HG02840 (cell line): ENCODE results near the gene COLGALT1.

Experiments used
- ATAC-seq: cut with Tn5 transposase; IDR thresholded peaks from one replicate; pipeline ENCODE4 v1.9.1; 2021; ENCODE audit warnings: mild to moderate bottlenecking, moderate library complexity, moderate number of reproducible peaks; ENCODE audit not compliant: unreplicated experiment, low FRiP score

The COLGALT1 gene

GRCh38 chr19:17617807-17618192, 62.4 kb downstream of the COLGALT1 start:
- ATAC-seq: no peak

- ATAC-seq: no peak
Measured at GRCh38 chr19:17618281-17618903, 62.9 kb downstream of the COLGALT1 start.

GRCh38 chr19:17618936-17619335, 63.5 kb downstream of the COLGALT1 start:
- no peak for ATAC-seq

- ATAC-seq: no peak
Measured at GRCh38 chr19:17620696-17621095, 65.2 kb downstream of the COLGALT1 start.

GRCh38 chr19:17623224-17623935, 67.9 kb downstream of the COLGALT1 start:
- ATAC-seq: no peak

- ATAC-seq: no peak
Measured at GRCh38 chr19:17624314-17624991, 69.0 kb downstream of the COLGALT1 start.

- ATAC-seq: no peak
Measured at GRCh38 chr19:17625043-17625442, 69.6 kb downstream of the COLGALT1 start.

- no peak for ATAC-seq
Measured at GRCh38 chr19:17625980-17626379, 70.5 kb downstream of the COLGALT1 start.

GRCh38 chr19:17626456-17627015, 71.1 kb downstream of the COLGALT1 start:
- ATAC-seq: no peak

GRCh38 chr19:17627161-17627560, 71.7 kb downstream of the COLGALT1 start:
- no peak for ATAC-seq

GRCh38 chr19:17627921-17628320, 72.5 kb downstream of the COLGALT1 start:
- no peak for ATAC-seq

GRCh38 chr19:17629760-17630159, 74.3 kb downstream of the COLGALT1 start:
- ATAC-seq: no peak

GRCh38 chr19:17632577-17632976, 77.1 kb downstream of the COLGALT1 start:
- ATAC-seq: no peak
